KMS-11 (cell line): ENCODE results near the gene TMEM119.

Experiments
- H2AFZ ChIP-seq: fragments of 200-600 bp; sonication (generic); 2 replicates; pipeline ENCODE4 v1.6.1; 2016; ENCODE audit warnings: antibody characterized with exemption, mixed run types, low read depth
- H3K27ac ChIP-seq: fragments of 200-600 bp; sonication (generic); 2 replicates; pipeline ENCODE4 v1.6.1; 2016; ENCODE audit warnings: mild to moderate bottlenecking, mixed run types
- H3K27me3 ChIP-seq: fragments of 200-600 bp; sonication (generic); 2 replicates; pipeline ENCODE4 v1.6.1; 2017; ENCODE audit warnings: mild to moderate bottlenecking, low read depth, mixed run types, moderate library complexity; ENCODE audit not compliant: insufficient read depth
- H3K36me3 ChIP-seq: fragments of 200-600 bp; sonication (generic); 2 replicates; pipeline ENCODE4 v1.6.1; 2017; ENCODE audit warnings: mild to moderate bottlenecking, mixed run types; ENCODE audit not compliant: insufficient read depth
- H3K4me1 ChIP-seq: fragments of 200-600 bp; sonication (generic); 2 replicates; pipeline ENCODE4 v1.6.1; 2016; ENCODE audit warnings: mild to moderate bottlenecking, low read depth, mixed run types; ENCODE audit not compliant: poor library complexity, severe bottlenecking
- H3K4me2 ChIP-seq: fragments of 200-600 bp; sonication (generic); 2 replicates; pipeline ENCODE4 v1.7.0; 2016; ENCODE audit warnings: mild to moderate bottlenecking, mixed run types
- H3K4me3 ChIP-seq: fragments of 200-600 bp; sonication (generic); IDR thresholded peaks from 2 replicates; pipeline ENCODE4 v1.6.1; 2017; ENCODE audit warnings: low read depth, low read length, mixed read lengths; ENCODE audit not compliant: insufficient read depth
- H3K79me2 ChIP-seq: fragments of 200-600 bp; sonication (generic); 2 replicates; pipeline ENCODE4 v1.6.1; 2016; ENCODE audit warnings: low read depth, mixed run types; ENCODE audit not compliant: insufficient read depth
- H3K9ac ChIP-seq: fragments of 200-600 bp; sonication (generic); 2 replicates; pipeline ENCODE4 v1.6.1; 2016; ENCODE audit warnings: mild to moderate bottlenecking, mixed run types
- H4K20me1 ChIP-seq: fragments of 200-600 bp; sonication (generic); 2 replicates; pipeline ENCODE4 v1.6.1; 2016; ENCODE audit warnings: mild to moderate bottlenecking, mixed run types; ENCODE audit not compliant: insufficient read depth
- TF ChIP-seq, protein P1 (sequence below): fragments of 200-600 bp; sonication (generic); conservative IDR thresholded peaks from 2 replicates; pipeline ENCODE4 v1.6.1; 2017; ENCODE audit warnings: low read depth, mild to moderate bottlenecking, antibody characterized with exemption, low read length, moderate library complexity, mixed read lengths

Gene TMEM119

DNA sequence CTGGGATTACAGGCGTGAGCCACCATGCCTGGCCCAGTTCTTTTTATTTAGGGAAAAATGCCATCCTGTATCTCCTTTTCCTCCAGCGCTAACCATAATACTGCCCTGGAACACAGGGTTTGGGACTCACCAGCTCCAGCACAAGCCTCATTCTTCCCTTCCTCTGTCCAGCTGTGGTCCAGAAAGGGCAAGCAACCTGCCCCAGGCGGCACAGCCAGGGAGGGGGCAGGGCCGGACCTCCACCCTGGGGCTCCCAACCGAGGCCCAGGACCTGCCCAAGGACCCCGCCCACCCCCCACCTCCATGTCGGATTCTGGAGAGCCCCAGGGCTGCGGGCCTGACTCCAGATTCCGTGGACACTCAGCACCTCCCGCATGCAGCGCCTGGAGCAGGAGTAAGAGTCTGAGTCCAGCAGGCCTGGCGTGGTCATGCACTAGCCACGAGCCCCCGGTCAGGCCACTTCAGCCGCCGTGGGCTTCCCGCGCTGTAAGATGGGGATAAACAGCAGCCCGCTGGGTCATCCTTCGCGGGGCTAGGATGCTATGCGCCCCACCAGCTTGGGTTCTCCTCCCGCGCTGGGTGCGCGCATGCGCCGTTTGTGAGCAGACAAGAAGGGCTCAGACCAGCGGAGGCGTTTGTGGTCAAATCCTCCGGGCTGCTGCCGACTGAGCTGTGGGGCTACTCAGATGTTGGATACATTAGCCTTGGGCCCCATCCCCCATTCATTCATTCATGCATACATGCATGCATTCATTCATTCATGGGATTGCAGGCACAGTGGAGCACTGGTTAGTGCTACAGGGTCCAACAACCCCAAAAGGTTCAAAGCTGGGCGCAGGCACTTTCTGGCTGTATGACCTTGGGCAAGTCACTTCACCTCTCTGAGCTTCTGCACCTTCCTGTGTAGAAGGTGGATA, 16.3 kb downstream of the TMEM119 start:
- Histone ChIP-seq H3K9ac (no peak overlapping the region), H3K27me3 (no peaks in the 10 kb centered on the region), H3K79me2 (no peaks in the 10 kb centered on the region), H4K20me1 (no peaks in the 10 kb centered on the region), H3K4me3 (no peak overlapping the region), H2AFZ (no peak overlapping the region), H3K4me1 (peaks cover 23% of the 10 kb centered on the region), H3K36me3 (no peaks in the 10 kb centered on the region), H3K4me2 (no peak overlapping the region), H3K27ac (no peak overlapping the region)
- TF ChIP-seq, protein P1, sequence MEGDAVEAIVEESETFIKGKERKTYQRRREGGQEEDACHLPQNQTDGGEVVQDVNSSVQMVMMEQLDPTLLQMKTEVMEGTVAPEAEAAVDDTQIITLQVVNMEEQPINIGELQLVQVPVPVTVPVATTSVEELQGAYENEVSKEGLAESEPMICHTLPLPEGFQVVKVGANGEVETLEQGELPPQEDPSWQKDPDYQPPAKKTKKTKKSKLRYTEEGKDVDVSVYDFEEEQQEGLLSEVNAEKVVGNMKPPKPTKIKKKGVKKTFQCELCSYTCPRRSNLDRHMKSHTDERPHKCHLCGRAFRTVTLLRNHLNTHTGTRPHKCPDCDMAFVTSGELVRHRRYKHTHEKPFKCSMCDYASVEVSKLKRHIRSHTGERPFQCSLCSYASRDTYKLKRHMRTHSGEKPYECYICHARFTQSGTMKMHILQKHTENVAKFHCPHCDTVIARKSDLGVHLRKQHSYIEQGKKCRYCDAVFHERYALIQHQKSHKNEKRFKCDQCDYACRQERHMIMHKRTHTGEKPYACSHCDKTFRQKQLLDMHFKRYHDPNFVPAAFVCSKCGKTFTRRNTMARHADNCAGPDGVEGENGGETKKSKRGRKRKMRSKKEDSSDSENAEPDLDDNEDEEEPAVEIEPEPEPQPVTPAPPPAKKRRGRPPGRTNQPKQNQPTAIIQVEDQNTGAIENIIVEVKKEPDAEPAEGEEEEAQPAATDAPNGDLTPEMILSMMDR, result no peak

DNA sequence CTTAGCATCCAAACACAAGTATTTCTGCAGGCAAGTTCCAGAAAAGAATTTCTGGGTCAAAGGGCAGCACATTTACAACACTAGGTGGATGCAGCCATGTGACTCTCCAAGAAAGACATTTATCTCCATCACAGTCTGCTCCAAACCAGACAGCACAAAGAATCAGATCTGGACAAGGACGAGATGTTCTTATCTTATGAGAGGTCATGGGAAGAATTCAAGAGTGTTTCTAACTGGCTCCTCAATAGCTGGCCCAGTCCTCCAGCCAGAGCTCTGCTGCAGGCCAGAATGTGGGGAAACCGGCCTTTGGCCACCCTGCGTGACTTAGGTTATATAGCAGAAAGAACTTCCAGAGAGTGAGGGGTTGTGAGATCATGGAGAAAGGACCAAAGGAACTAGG, 17.4 kb downstream of the TMEM119 start:
- H2AFZ ChIP-seq, result no peak overlapping the region
- H3K27me3 ChIP-seq, result no peaks in the 10 kb centered on the region
- no peak overlapping the region for H3K9ac ChIP-seq
- H4K20me1 ChIP-seq, result no peaks in the 10 kb centered on the region
- TF ChIP-seq, protein P1, result no peak
- no peaks in the 10 kb centered on the region for H3K36me3 ChIP-seq
- no peak overlapping the region for H3K4me3 ChIP-seq
- H3K4me2 ChIP-seq, result no peak overlapping the region
- H3K27ac ChIP-seq, result no peak overlapping the region
- H3K4me1 ChIP-seq, result peaks cover 29% of the 10 kb centered on the region
- no peaks in the 10 kb centered on the region for H3K79me2 ChIP-seq

DNA sequence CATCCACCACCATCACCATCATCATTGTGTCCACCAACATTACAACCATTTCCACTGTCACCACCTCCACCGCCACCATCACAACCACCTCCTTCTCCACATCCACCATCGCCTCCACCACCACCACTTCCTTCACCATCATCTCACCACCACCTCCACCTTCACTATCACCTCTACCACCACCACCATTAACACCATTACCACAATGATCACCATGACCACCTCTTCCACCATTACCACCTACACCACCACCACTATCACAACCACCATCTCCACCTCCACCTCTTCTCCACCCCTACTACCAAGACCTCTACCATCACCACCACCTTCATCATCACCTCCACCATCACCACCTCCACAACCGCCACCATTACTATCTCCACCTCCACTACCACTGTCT, 19.1 kb downstream of the TMEM119 start:
- Histone ChIP-seq H3K9ac (no peak overlapping the region), H3K4me1 (peaks cover 43% of the 10 kb centered on the region), H2AFZ (no peak overlapping the region), H3K27ac (no peak overlapping the region), H4K20me1 (no peaks in the 10 kb centered on the region), H3K79me2 (no peaks in the 10 kb centered on the region), H3K27me3 (no peaks in the 10 kb centered on the region), H3K4me2 (no peak overlapping the region), H3K36me3 (no peaks in the 10 kb centered on the region), H3K4me3 (no peak overlapping the region)
- TF ChIP-seq, protein P1, result no peak

DNA sequence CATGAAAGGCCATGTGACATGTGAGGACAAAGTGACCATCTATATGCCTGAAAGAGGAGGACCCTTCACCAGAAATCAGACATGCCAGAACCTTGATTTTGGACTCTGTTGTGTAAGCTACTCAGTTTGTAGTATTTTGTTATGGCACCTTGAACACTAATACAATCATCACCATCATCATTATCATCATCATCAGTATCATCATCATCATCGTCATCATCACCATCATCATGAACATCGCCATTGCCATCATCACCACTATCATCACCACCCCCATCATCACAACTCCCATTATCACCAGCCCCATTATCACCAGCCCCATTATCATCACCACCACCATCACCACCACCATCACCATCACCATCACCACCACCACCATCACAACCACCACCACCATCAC, 19.6 kb downstream of the TMEM119 start:
- no peak overlapping the region for H2AFZ ChIP-seq
- no peaks in the 10 kb centered on the region for H4K20me1 ChIP-seq
- no peak overlapping the region for H3K4me3 ChIP-seq
- no peaks in the 10 kb centered on the region for H3K36me3 ChIP-seq
- no peaks in the 10 kb centered on the region for H3K79me2 ChIP-seq
- no peak overlapping the region for H3K27ac ChIP-seq
- no peak overlapping the region for H3K9ac ChIP-seq
- TF ChIP-seq, protein P1, result no peak
- no peaks in the 10 kb centered on the region for H3K27me3 ChIP-seq
- no peak overlapping the region for H3K4me2 ChIP-seq
- peaks cover 45% of the 10 kb centered on the region for H3K4me1 ChIP-seq
